ENCODE data around the gene ORMDL1. TPM values are rescaled to one million over a fixed set of nuclear protein-coding genes. Genes with fewer than 3 reads are reported as not detected.

Gene ORMDL1
- total RNA-seq, 2 donors from 2014 or later: 61.7 to 68.9 TPM

DNA sequence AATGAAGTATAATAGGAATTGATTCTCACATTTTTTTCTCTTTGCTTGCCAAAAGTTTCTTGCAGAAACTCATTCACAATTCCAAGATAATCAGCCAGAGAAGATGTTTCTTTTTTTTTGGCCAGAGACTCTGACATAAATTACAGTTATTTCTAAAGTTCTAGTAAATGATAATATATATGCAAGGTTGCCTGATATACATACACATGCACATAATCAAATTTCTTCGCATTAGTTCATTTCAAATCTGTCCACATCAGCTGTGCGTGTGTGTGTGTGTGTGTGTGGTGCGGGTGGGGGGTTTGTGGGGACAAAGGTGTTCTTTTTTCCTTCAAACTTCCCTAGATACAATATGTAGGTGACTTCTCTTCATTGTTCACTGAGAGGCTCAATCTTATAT is 54.7 kb downstream of the ORMDL1 start:
- 68 to 78% methylated on average over 3 of the region's 3 CpGs for WGBS, 2 donors
- intact Hi-C loops (cut with DNase I): no loop called here

DNA sequence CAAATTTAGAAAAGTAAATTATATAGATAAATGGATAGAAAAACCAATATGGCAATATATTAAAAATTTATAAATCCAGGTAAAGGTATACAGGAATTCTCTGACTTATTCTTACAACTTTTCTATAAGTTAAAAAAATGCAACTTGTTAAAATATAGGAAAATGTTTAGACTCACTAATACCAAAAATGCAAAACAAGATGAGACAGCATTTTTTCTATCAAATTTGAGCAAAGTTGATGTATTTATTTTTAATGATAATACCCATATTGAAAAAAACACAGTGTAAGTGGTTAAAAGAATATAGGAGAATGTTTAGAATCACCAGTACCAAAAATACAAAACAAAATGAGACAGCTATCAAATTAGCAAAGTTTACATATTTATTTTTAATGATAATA is 57.3 kb downstream of the ORMDL1 start:
- no peak overlapping the region for H3K4me3 ChIP-seq
- H3K36me3 ChIP-seq (replicated peaks in 1 of 2; ENCODE audit: insufficient read depth in 1 of 2, low read depth in 2 of 2): no peaks in the 10 kb centered on the region
- no peaks in the 10 kb centered on the region for H3K9me3 ChIP-seq
- H3K27me3 ChIP-seq: no peaks in the 10 kb centered on the region
- H3K27ac ChIP-seq: no peak overlapping the region
- H3K4me1 ChIP-seq: no peaks in the 10 kb centered on the region
- ATAC-seq (no peak), DNase-seq (no peak)
- intact Hi-C loops (cut with DNase I): no loop called here
- TF ChIP-seq, protein P1, sequence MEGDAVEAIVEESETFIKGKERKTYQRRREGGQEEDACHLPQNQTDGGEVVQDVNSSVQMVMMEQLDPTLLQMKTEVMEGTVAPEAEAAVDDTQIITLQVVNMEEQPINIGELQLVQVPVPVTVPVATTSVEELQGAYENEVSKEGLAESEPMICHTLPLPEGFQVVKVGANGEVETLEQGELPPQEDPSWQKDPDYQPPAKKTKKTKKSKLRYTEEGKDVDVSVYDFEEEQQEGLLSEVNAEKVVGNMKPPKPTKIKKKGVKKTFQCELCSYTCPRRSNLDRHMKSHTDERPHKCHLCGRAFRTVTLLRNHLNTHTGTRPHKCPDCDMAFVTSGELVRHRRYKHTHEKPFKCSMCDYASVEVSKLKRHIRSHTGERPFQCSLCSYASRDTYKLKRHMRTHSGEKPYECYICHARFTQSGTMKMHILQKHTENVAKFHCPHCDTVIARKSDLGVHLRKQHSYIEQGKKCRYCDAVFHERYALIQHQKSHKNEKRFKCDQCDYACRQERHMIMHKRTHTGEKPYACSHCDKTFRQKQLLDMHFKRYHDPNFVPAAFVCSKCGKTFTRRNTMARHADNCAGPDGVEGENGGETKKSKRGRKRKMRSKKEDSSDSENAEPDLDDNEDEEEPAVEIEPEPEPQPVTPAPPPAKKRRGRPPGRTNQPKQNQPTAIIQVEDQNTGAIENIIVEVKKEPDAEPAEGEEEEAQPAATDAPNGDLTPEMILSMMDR (IDR thresholded peaks at IDR 0.05): no peak
- no peak for TF ChIP-seq POLR2A (IDR thresholded peaks at IDR 0.05)

More for the DNA sequence above, 54.7 kb downstream of the ORMDL1 start:
- no peaks in the 10 kb centered on the region for H3K36me3 ChIP-seq (replicated peaks in 1 of 2; ENCODE audit: insufficient read depth in 1 of 2, low read depth in 2 of 2)
- DNase-seq: no peak
- no peaks in the 10 kb centered on the region for H3K4me1 ChIP-seq
- TF ChIP-seq, protein P1 (IDR thresholded peaks at IDR 0.05): no peak
- TF ChIP-seq POLR2A (IDR thresholded peaks at IDR 0.05): no peak
- no peak for ATAC-seq
- no peaks in the 10 kb centered on the region for H3K9me3 ChIP-seq
- H3K27me3 ChIP-seq: no peaks in the 10 kb centered on the region
- H3K27ac ChIP-seq: no peak overlapping the region
- no peak overlapping the region for H3K4me3 ChIP-seq

DNA sequence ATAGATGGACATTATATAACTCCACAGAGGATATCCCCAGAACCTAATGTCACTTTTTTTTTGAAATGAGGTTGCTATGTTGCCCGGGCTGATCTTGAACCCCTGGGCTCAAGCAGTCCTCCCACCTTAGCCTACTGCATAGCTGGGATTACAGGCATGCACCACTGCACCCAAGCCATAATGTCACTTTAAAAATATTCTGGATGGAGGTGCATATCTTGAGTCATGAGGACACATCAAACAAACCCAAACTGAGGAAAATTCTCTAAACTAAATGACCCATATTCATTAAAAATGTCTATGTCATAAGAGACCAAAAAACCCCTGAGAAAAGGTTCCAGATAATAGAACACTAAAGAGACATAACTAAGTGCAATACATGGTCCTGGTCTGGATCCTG is 57.9 kb downstream of the ORMDL1 start:
- no peak overlapping the region for H3K4me3 ChIP-seq
- TF ChIP-seq, protein P1 (IDR thresholded peaks at IDR 0.05): no peak
- no peak for TF ChIP-seq POLR2A (IDR thresholded peaks at IDR 0.05)

DNA sequence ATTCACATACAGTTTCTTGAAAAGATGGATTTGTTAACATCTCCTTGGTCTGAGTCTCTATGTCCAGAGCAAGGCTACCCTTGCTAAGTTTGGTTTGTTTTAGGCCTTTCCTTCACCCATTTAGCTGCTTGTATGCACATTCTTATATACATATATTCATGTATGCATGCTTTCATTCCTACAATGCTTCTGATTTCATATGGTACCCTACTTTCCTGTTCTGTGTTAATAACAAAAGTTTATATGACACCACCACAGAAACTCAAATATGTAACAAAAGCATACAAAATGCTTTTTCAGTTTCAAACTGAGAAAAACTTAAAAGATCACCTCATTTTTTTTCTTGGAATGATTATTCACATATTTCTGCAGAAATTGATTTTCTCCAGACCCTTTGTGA is 60.9 kb downstream of the ORMDL1 start:
- TF ChIP-seq, protein P1 (IDR thresholded peaks at IDR 0.05): no peak
- no peak for TF ChIP-seq POLR2A (IDR thresholded peaks at IDR 0.05)
- no peak for ATAC-seq
- Histone ChIP-seq H3K27ac (no peak overlapping the region), H3K27me3 (no peaks in the 10 kb centered on the region), H3K9me3 (no peaks in the 10 kb centered on the region), H3K4me3 (no peak overlapping the region), H3K36me3 (replicated peaks in 1 of 2; ENCODE audit: insufficient read depth in 1 of 2, low read depth in 2 of 2) (no peaks in the 10 kb centered on the region), H3K4me1 (no peaks in the 10 kb centered on the region)
- DNase-seq: no peak
- intact Hi-C loops (cut with DNase I): no loop called here

More for the DNA sequence above, 57.9 kb downstream of the ORMDL1 start:
- Histone ChIP-seq H3K4me1 (no peaks in the 10 kb centered on the region), H3K9me3 (no peaks in the 10 kb centered on the region), H3K27me3 (no peaks in the 10 kb centered on the region), H3K27ac (no peak overlapping the region), H3K36me3 (replicated peaks in 1 of 2; ENCODE audit: insufficient read depth in 1 of 2, low read depth in 2 of 2) (no peaks in the 10 kb centered on the region)
- DNase-seq: no peak
- ATAC-seq: no peak
- intact Hi-C loops (cut with DNase I): no loop called here
- 80 to 100% methylated on average over 1 of the region's 1 CpG for WGBS, 2 donors

Other genes starting within 250 kb of the ORMDL1 start
- 10 to 100 TPM; 30.3 to 61.2 TPM for gene SLC40A1, start 203.6 kb downstream of the ORMDL1 start, total RNA-seq
- 10 to 100 TPM in 1 of 2 donors, 1 to 10 TPM in 1; 9.6 to 22.8 TPM for gene ASNSD1, start 122.9 kb downstream of the ORMDL1 start, total RNA-seq
- 10 to 100 TPM; 10.9 to 14.3 TPM for gene ANKAR, start 109.7 kb downstream of the ORMDL1 start, total RNA-seq
- gene OSGEPL1, start 21.5 kb downstream of the ORMDL1 start, total RNA-seq: 1 to 10 TPM; 2.6 to 3.9 TPM
- 10 to 100 TPM; 17.6 to 20.1 TPM for gene PMS1, start 111 bp upstream of the ORMDL1 start, total RNA-seq